ENCODE measurements around the gene DIPK2A. TPM values are rescaled to one million over a fixed set of nuclear protein-coding genes. Genes with fewer than 3 reads are reported as not detected.

Gene DIPK2A
- total RNA-seq, 1 donor from 2014 or later = 21.4 TPM

- no peak for TF ChIP-seq CTCF (IDR thresholded peaks at IDR 0.05; ENCODE audit: unreplicated experiment)
- Mint-ChIP-seq H3K9me3 (ENCODE audit: unreplicated experiment) (no peaks in the 10 kb centered on the region), H3K36me3 (ENCODE audit: low read depth, unreplicated experiment) (no peaks in the 10 kb centered on the region), H3K4me1 (ENCODE audit: unreplicated experiment) (peaks cover 5% of the 10 kb centered on the region), H3K4me3 (ENCODE audit: unreplicated experiment) (no peak overlapping the region), H3K27me3 (ENCODE audit: unreplicated experiment) (no peaks in the 10 kb centered on the region), H3K27ac (ENCODE audit: unreplicated experiment) (no peak overlapping the region)
- DNase-seq (ENCODE audit: low spot score) = no peak
Observed at GRCh38 chr3:144015133-144015532, 43.5 kb downstream of the DIPK2A start.

GRCh38 chr3:144018776-144019175 lies 47.2 kb downstream of the DIPK2A start:
- Mint-ChIP-seq H3K4me3 (ENCODE audit: unreplicated experiment) (no peak overlapping the region), H3K27ac (ENCODE audit: unreplicated experiment) (no peak overlapping the region), H3K36me3 (ENCODE audit: low read depth, unreplicated experiment) (no peaks in the 10 kb centered on the region), H3K27me3 (ENCODE audit: unreplicated experiment) (peaks cover 2% of the 10 kb centered on the region), H3K9me3 (ENCODE audit: unreplicated experiment) (no peaks in the 10 kb centered on the region), H3K4me1 (ENCODE audit: unreplicated experiment) (no peaks in the 10 kb centered on the region)
- TF ChIP-seq CTCF (IDR thresholded peaks at IDR 0.05; ENCODE audit: unreplicated experiment) = no peak
- no peak for DNase-seq (ENCODE audit: low spot score)

Other genes starting within 250 kb of the DIPK2A start
- gene SLC9A9, start 123.4 kb upstream of the DIPK2A start, total RNA-seq (ENCODE audit: unreplicated experiment) = 7.9 TPM